KOPT-K1 (cell line): ENCODE results near the gene PIK3CG.

ENCODE experiments used
- H3K27ac ChIP-seq: fragments of 200-600 bp; sonication (generic); 2 replicates; pipeline ENCODE4 v1.5.1; 2016; ENCODE audit warnings: antibody characterized with exemption, mild to moderate bottlenecking, low read depth, low read length; ENCODE audit not compliant: poor library complexity, severe bottlenecking
- H3K36me3 ChIP-seq: fragments of 200-600 bp; sonication (generic); 2 replicates; pipeline ENCODE4 v1.5.1; 2017; ENCODE audit warnings: antibody characterized with exemption, mild to moderate bottlenecking, low read length, moderate library complexity; ENCODE audit not compliant: insufficient read depth
- H3K9me3 ChIP-seq: fragments of 200-600 bp; sonication (generic); 2 replicates; pipeline ENCODE4 v1.5.1; 2017; ENCODE audit warnings: antibody characterized with exemption, low read length, mild to moderate bottlenecking; ENCODE audit not compliant: insufficient read depth, poor library complexity, severe bottlenecking

PIK3CG gene

GRCh38 chr7:106869954-106870353, 4.9 kb downstream of the PIK3CG start:
- H3K36me3 ChIP-seq, result peaks cover 77% of the 10 kb centered on the region
- no peak overlapping the region for H3K27ac ChIP-seq
- no peaks in the 10 kb centered on the region for H3K9me3 ChIP-seq

GRCh38 chr7:106870528-106870927, 5.4 kb downstream of the PIK3CG start:
- Histone ChIP-seq H3K36me3 (peaks cover 83% of the 10 kb centered on the region), H3K9me3 (peaks cover 5% of the 10 kb centered on the region), H3K27ac (no peak overlapping the region)

- H3K27ac ChIP-seq, result no peak overlapping the region
Observed at GRCh38 chr7:106870983-106871410, 5.9 kb downstream of the PIK3CG start.

GRCh38 chr7:106871793-106872571, 6.9 kb downstream of the PIK3CG start:
- H3K27ac ChIP-seq, result no peak overlapping the region
- H3K9me3 ChIP-seq, result peaks cover 8% of the 10 kb centered on the region

More at GRCh38 chr7:106870983-106871410, 5.9 kb downstream of the PIK3CG start:
- Histone ChIP-seq H3K36me3 (peaks cover 88% of the 10 kb centered on the region), H3K9me3 (peaks cover 8% of the 10 kb centered on the region)

GRCh38 chr7:106872763-106873162, 7.7 kb downstream of the PIK3CG start:
- H3K9me3 ChIP-seq, result peaks cover 8% of the 10 kb centered on the region
- H3K27ac ChIP-seq, result no peak overlapping the region
- peaks cover 97% of the 10 kb centered on the region for H3K36me3 ChIP-seq

More at GRCh38 chr7:106871793-106872571, 6.9 kb downstream of the PIK3CG start:
- peaks cover 95% of the 10 kb centered on the region for H3K36me3 ChIP-seq

GRCh38 chr7:106874076-106874475, 9.0 kb downstream of the PIK3CG start:
- H3K36me3 ChIP-seq, result peaks cover 97% of the 10 kb centered on the region
- peaks cover 8% of the 10 kb centered on the region for H3K9me3 ChIP-seq
- no peak overlapping the region for H3K27ac ChIP-seq

- Histone ChIP-seq H3K9me3 (peaks cover 8% of the 10 kb centered on the region), H3K27ac (no peak overlapping the region), H3K36me3 (peaks cover 97% of the 10 kb centered on the region)
Observed at GRCh38 chr7:106875508-106875907, 10.4 kb downstream of the PIK3CG start.

- Histone ChIP-seq H3K9me3 (peaks cover 8% of the 10 kb centered on the region), H3K36me3 (peaks cover 98% of the 10 kb centered on the region), H3K27ac (no peak overlapping the region)
Observed at GRCh38 chr7:106878748-106879439, 13.8 kb downstream of the PIK3CG start.

- Histone ChIP-seq H3K36me3 (peaks cover 100% of the 10 kb centered on the region), H3K9me3 (no peaks in the 10 kb centered on the region), H3K27ac (no peak overlapping the region)
Observed at GRCh38 chr7:106881984-106882383, 16.9 kb downstream of the PIK3CG start.

GRCh38 chr7:106883456-106884026, 18.5 kb downstream of the PIK3CG start:
- Histone ChIP-seq H3K36me3 (peaks cover 100% of the 10 kb centered on the region), H3K9me3 (no peaks in the 10 kb centered on the region), H3K27ac (no peak overlapping the region)

- Histone ChIP-seq H3K36me3 (peaks cover 95% of the 10 kb centered on the region), H3K9me3 (no peaks in the 10 kb centered on the region), H3K27ac (no peak overlapping the region)
Observed at GRCh38 chr7:106885652-106886051, 20.6 kb downstream of the PIK3CG start.

- H3K36me3 ChIP-seq, result peaks cover 95% of the 10 kb centered on the region
- no peak overlapping the region for H3K27ac ChIP-seq
- H3K9me3 ChIP-seq, result no peaks in the 10 kb centered on the region
Observed at GRCh38 chr7:106887421-106887820, 22.3 kb downstream of the PIK3CG start.

GRCh38 chr7:106888204-106888603, 23.1 kb downstream of the PIK3CG start:
- no peaks in the 10 kb centered on the region for H3K9me3 ChIP-seq
- H3K36me3 ChIP-seq, result peaks cover 95% of the 10 kb centered on the region
- H3K27ac ChIP-seq, result no peak overlapping the region

GRCh38 chr7:106890952-106891351, 25.9 kb downstream of the PIK3CG start:
- peaks cover 79% of the 10 kb centered on the region for H3K36me3 ChIP-seq
- H3K9me3 ChIP-seq, result no peaks in the 10 kb centered on the region
- H3K27ac ChIP-seq, result no peak overlapping the region
